ENCODE data around the gene TSHR.

GRCh38 chr14:81165188-81165587 is 209.8 kb downstream of the TSHR start:
- TF ChIP-seq CTCF (conservative IDR thresholded peaks at IDR 0.05; ENCODE audit: low read depth in 2 of 2) (no peak), EZH2 (IDR thresholded peaks at IDR 0.05; ENCODE audit: low read depth, unreplicated experiment) (no peak)
